A549 (cell line): ENCODE data around the gene OBSCN. TPM values are rescaled to one million over a fixed set of nuclear protein-coding genes. Genes with fewer than 3 reads are reported as not detected.

Experiments
- ATAC-seq, 2 experiments: fragments of 200-7000 bp in 1 of 2; fragments of >200 bp in 1 of 2; cut with Nextera tagmentation in 1 of 2; cut with Tn5 transposase in 1 of 2; 3 replicates each; pipeline versions ENCODE4 v1.8.0 to v1.9.1; 2018 to 2020; ENCODE audit warnings: mild to moderate bottlenecking in 1 of 2, moderate library complexity in 1 of 2
- CTCF ChIA-PET: fragments of 300-600 bp; sonication (Branson Sonifier 250); formaldehyde crosslinking; extraction: SDS; loops from one replicate; lab custom pipeline; 2021; ENCODE audit warnings: antibody characterized with exemption, inconsistent platforms; lab: Yijun Ruan, JAX
- POLR2A ChIA-PET: fragments of 350-600 bp; formaldehyde crosslinking; extraction: SDS; loops from one replicate; lab custom pipeline; 2021; ENCODE audit warnings: antibody characterized with exemption, inconsistent platforms; lab: Yijun Ruan, JAX
- DNase-seq, 2 experiments: peaks; one replicate each; pipeline versions ENCODE4 v3.0.0 to v3.0.0-alpha.2; 2011 to 2016; ENCODE audit warnings: low read depth in 1 of 2, low spot score in 1 of 2
- FAIRE-seq: peaks from 2 replicates; lab custom pipeline; 2011; peaks lifted over from hg19 to GRCh38; lab: Jason Lieb, UNC
- H3K27ac ChIP-seq, 2 experiments: fragments of >200 bp; sonication (Bioruptor Twin); formaldehyde crosslinking; 3 replicates each; pipeline ENCODE4 v1.5.1; 2016 to 2017
- H3K4me1 ChIP-seq: fragments of >200 bp; sonication (Bioruptor Twin); formaldehyde crosslinking; 3 replicates; pipeline ENCODE4 v1.6.1; 2016
- H3K4me2 ChIP-seq: fragments of >200 bp; sonication (Bioruptor Twin); formaldehyde crosslinking; 3 replicates; pipeline ENCODE4 v1.6.1; 2016
- H3K4me3 ChIP-seq: fragments of >200 bp; sonication (Bioruptor Twin); formaldehyde crosslinking; 3 replicates; pipeline ENCODE4 v1.5.1; 2016
- H3K9me3 ChIP-seq: fragments of >200 bp; sonication (Bioruptor Twin); formaldehyde crosslinking; 3 replicates; pipeline ENCODE4 v1.6.1; 2016
- BHLHE40 ChIP-seq: IDR thresholded peaks from 2 replicates; pipeline ENCODE4 v1.6.1; 2012; ENCODE audit warnings: low read depth, low read length, inconsistent platforms
- CBX2 ChIP-seq: fragments of 200-600 bp; sonication (generic); IDR thresholded peaks from 2 replicates; pipeline ENCODE4 v1.6.1; 2016; ENCODE audit warnings: low read depth, mild to moderate bottlenecking, borderline replicate concordance
- FOSL2 ChIP-seq, 2 experiments: fragments of 450-650 bp in 1 of 2; fragments of >200 bp in 1 of 2; sonication (Bioruptor Twin) in 1 of 2; formaldehyde crosslinking; IDR thresholded peaks; 2 replicates each; pipeline versions ENCODE4 v1.5.0 to v1.6.1; 2016 to 2020; ENCODE audit warnings: mild to moderate bottlenecking in 1 of 2, moderate library complexity in 1 of 2
- HDAC2 ChIP-seq: fragments of 200-600 bp; sonication (generic); IDR thresholded peaks from 2 replicates; pipeline ENCODE4 v1.6.1; 2016
- HEYL ChIP-seq: fragments of 250-450 bp; sonication (Bioruptor Pico); IDR thresholded peaks from 2 replicates; pipeline ENCODE4 v1.8.0; 2021; ENCODE audit warnings: mild to moderate bottlenecking, moderate library complexity
- HOXB13 ChIP-seq: fragments of 250-450 bp; sonication (Bioruptor Pico); IDR thresholded peaks from 2 replicates; pipeline ENCODE4 v1.5.0; 2020; ENCODE audit warnings: low read depth, mild to moderate bottlenecking, moderate library complexity
- JUNB ChIP-seq: fragments of >200 bp; sonication (Bioruptor Twin); formaldehyde crosslinking; IDR thresholded peaks from 2 replicates; pipeline ENCODE4 v1.6.1; 2016
- KDM5A ChIP-seq: fragments of 200-600 bp; sonication (generic); IDR thresholded peaks from 2 replicates; pipeline ENCODE4 v1.6.1; 2016; ENCODE audit warnings: antibody characterized with exemption, mild to moderate bottlenecking
- MAFK ChIP-seq: fragments of 450-650 bp; IDR thresholded peaks from 2 replicates; pipeline ENCODE4 v1.6.1; 2014; ENCODE audit not compliant: partially characterized antibody
- MYC ChIP-seq: IDR thresholded peaks from 2 replicates; pipeline ENCODE4 v1.6.1; 2012; ENCODE audit warnings: mild to moderate bottlenecking, inconsistent platforms, low read length, improper control_type of control experiment, borderline replicate concordance
- NPAS2 ChIP-seq: fragments of 250-450 bp; sonication (Bioruptor Pico); IDR thresholded peaks from 2 replicates; pipeline ENCODE4 v1.8.0; 2022; ENCODE audit warnings: mild to moderate bottlenecking, moderate library complexity, borderline replicate concordance
- RAD21 ChIP-seq, 2 experiments: fragments of >200 bp in 1 of 2; sonication (Bioruptor Twin) in 1 of 2; formaldehyde crosslinking in 1 of 2; IDR thresholded peaks in 1 of 2; conservative IDR thresholded peaks in 1 of 2; 2 replicates in 1 of 2; 3 replicates in 1 of 2; pipeline ENCODE4 v1.6.1; 2012 to 2018; ENCODE audit warnings: inconsistent platforms in 1 of 2
- RNF2 ChIP-seq: fragments of 200-600 bp; sonication (generic); IDR thresholded peaks from 2 replicates; pipeline ENCODE4 v1.6.1; 2016; ENCODE audit warnings: low read depth, mild to moderate bottlenecking, antibody characterized with exemption, moderate library complexity, borderline replicate concordance
- SREBF2 ChIP-seq: fragments of 450-650 bp; IDR thresholded peaks from 2 replicates; pipeline ENCODE4 v1.6.1; 2014; ENCODE audit warnings: mild to moderate bottlenecking, moderate library complexity
- TFCP2L1 ChIP-seq: fragments of 250-450 bp; sonication (Bioruptor Pico); IDR thresholded peaks from 2 replicates; pipeline ENCODE4 v1.5.0; 2021; ENCODE audit warnings: mild to moderate bottlenecking
- WGBS: methylation state at CpG from one replicate; pipeline ENCODE4 v1.1.6; 2017; ENCODE audit errors: missing lambda C conversion rate; 5-methylcytosine and 5-hydroxymethylcytosine counted together
- polyA plus RNA-seq, 4 experiments: library from polyadenylated mRNA; depleted of rRNA in 3 of 4; stranded (reverse); fragments of >200 nt; fragmentation: RNase III in 1 of 4; extraction: RNeasy Plus Mini Kit Qiagen cat#74134 plus additional on column Dnase treatment in 1 of 4; gene quantifications; 2 replicates in 3 of 4; 3 replicates in 1 of 4; pipeline ENCODE4 v1.2.3, GENCODE V29; 2011 to 2017
- TF ChIP-seq, protein P1 (sequence below): fragments of >200 bp; sonication (Bioruptor Twin); formaldehyde crosslinking; IDR thresholded peaks from 2 replicates; pipeline ENCODE4 v1.6.1; 2016
- TF ChIP-seq, protein P2 (sequence below): fragments of 450-650 bp; IDR thresholded peaks from 2 replicates; pipeline ENCODE4 v1.6.1; 2014; ENCODE audit warnings: antibody characterized with exemption
- TF ChIP-seq, protein P3 (sequence below): IDR thresholded peaks from 2 replicates; pipeline ENCODE4 v1.6.1; 2012
- TF ChIP-seq, protein P4 (sequence below): fragments of 250-450 bp; sonication (Bioruptor Pico); IDR thresholded peaks from 2 replicates; pipeline ENCODE4 v1.5.0; 2021; ENCODE audit warnings: mild to moderate bottlenecking, moderate library complexity, borderline replicate concordance

Gene OBSCN
- polyA plus RNA-seq, 2 of the 4 experiments (the other 2 are of a cell fraction): 3.1 to 6.8 TPM

DNA sequence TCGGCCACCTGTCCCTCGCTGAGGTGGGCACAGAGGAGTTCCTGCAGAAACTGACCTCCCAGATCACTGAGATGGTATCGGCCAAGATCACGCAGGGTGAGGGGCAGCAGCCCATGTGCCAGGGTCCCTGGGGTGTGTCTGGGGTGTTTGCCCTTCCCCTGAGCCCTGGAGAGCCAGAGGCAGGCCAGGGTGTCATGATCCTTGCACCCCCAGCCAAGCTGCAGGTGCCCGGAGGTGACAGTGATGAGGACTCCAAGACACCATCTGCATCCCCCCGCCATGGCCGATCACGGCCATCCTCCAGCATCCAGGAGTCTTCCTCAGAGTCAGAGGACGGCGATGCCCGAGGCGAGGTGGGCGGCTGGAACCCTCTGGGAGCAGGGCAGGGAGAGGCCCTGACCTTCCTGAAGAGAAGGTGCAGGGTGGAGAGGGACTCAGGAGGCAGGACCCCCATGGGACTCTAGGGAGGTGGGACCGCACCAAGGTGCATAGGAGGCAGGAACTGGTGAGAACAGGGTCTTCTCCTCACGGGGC lies 129.3 kb downstream of the OBSCN start:
- no peak for FAIRE-seq
- Histone ChIP-seq H3K9me3 (no peaks in the 10 kb centered on the region), H3K27ac (no peak overlapping the region), H3K4me2 (no peak overlapping the region), H3K4me3 (no peak overlapping the region), H3K4me1 (no peaks in the 10 kb centered on the region)
- CTCF ChIA-PET: no interaction called here
- 78% methylated on average over 7 of the region's 15 CpGs for WGBS
- POLR2A ChIA-PET: no interaction called here
- ATAC-seq: no peak
- no peak for TF ChIP-seq BHLHE40
- TF ChIP-seq NPAS2 (CRISPR knock-in tag): no peak
- TF ChIP-seq HEYL (CRISPR knock-in tag): no peak
- TF ChIP-seq HOXB13 (CRISPR knock-in tag): no peak
- no peak for DNase-seq

DNA sequence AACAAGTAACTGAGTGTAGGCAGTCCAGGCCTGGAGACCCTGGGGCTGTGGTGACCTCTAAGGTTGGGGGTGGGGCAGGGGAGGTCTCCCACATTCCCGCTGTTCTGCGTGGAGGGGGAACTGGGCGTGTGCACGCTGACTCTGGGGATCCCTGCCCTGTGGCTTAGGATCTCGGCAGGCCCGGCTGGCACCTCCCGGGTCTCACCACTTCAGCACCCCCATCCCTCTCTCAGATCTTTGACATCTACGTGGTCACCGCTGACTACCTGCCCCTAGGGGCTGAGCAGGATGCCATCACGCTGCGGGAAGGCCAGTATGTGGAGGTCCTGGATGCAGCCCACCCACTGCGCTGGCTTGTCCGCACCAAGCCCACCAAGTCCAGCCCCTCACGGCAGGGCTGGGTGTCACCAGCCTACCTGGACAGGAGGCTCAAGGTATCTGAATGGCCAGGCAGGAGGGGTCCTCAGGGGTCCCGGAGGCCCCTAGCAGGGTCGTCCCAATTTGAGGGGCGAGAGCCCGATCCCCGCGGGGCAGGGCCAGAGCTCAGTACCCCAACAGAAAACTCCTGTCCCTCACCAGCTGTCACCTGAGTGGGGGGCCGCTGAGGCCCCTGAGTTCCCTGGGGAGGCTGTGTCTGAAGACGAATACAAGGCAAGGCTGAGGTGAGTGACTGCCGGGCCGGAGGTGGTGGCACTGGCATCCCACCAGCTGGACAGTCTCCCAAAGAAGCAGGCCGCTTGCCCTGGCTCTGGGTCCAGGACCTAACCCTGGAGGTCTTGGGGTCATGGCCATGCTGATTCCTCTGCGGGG lies 130.1 kb downstream of the OBSCN start:
- no peak for DNase-seq
- CTCF ChIA-PET: no interaction called here
- TF ChIP-seq CBX2: no peak
- TF ChIP-seq, protein P1, sequence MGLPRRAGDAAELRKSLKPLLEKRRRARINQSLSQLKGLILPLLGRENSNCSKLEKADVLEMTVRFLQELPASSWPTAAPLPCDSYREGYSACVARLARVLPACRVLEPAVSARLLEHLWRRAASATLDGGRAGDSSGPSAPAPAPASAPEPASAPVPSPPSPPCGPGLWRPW: no peak
- TF ChIP-seq HDAC2: no peak
- TF ChIP-seq KDM5A: no peak
- TF ChIP-seq SREBF2: no peak
- no peak for TF ChIP-seq JUNB
- TF ChIP-seq, protein P2, sequence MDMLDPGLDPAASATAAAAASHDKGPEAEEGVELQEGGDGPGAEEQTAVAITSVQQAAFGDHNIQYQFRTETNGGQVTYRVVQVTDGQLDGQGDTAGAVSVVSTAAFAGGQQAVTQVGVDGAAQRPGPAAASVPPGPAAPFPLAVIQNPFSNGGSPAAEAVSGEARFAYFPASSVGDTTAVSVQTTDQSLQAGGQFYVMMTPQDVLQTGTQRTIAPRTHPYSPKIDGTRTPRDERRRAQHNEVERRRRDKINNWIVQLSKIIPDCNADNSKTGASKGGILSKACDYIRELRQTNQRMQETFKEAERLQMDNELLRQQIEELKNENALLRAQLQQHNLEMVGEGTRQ: no peak
- POLR2A ChIA-PET: no interaction called here
- Histone ChIP-seq H3K4me2 (no peak overlapping the region), H3K4me3 (no peak overlapping the region), H3K9me3 (no peaks in the 10 kb centered on the region), H3K27ac (no peak overlapping the region), H3K4me1 (no peaks in the 10 kb centered on the region)
- no peak for ATAC-seq
- WGBS: 84% methylated on average over 13 of the region's 26 CpGs
- FAIRE-seq: no peak

DNA sequence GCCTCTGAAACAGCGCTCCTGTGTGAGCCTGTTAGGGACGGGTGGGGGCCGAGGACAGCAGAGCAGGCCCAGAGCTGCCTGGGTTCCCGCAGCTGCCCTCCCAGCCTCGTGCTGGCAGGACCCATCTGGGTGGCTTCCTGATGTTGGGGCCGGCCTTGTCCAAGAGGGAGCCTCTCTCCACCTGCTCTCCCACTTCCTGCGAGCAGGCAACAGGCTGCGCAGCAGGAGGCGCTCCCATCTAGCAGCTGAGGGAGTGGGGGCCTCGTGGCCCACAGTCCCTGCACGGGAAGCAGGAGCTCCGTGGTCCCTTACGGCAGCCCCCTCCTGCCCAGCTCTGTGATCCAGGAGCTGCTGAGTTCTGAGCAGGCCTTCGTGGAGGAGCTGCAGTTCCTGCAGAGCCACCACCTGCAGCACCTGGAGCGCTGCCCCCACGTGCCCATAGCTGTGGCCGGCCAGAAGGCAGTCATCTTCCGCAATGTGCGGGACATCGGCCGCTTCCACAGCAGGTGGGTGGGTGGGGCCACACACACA lies 130.7 kb downstream of the OBSCN start:
- Histone ChIP-seq H3K27ac (no peak overlapping the region), H3K4me1 (no peaks in the 10 kb centered on the region), H3K9me3 (no peaks in the 10 kb centered on the region; the same call in 2 of the 3 replicates), H3K4me3 (no peak overlapping the region), H3K4me2 (no peak overlapping the region)
- POLR2A ChIA-PET: no interaction called here
- ATAC-seq (no peak; a peak in 1 of 6 replicates), DNase-seq (no peak), FAIRE-seq (no peak)
- CTCF ChIA-PET: no interaction called here
- TF ChIP-seq JUNB (no peak), RNF2 (no peak), KDM5A (no peak), RAD21 (conservative IDR thresholded peaks at IDR 0.05 in 1 of 2, IDR thresholded peaks at IDR 0.05 in 1 of 2) (no peak), TFCP2L1 (CRISPR knock-in tag) (no peak), MYC (no peak), FOSL2 (IDR thresholded peaks at IDR 0.05) (no peak), FOSL2 (CRISPR knock-in tag; IDR thresholded peaks at IDR 0.05) (no peak), MAFK (no peak), SREBF2 (no peak)
- TF ChIP-seq, protein P3, sequence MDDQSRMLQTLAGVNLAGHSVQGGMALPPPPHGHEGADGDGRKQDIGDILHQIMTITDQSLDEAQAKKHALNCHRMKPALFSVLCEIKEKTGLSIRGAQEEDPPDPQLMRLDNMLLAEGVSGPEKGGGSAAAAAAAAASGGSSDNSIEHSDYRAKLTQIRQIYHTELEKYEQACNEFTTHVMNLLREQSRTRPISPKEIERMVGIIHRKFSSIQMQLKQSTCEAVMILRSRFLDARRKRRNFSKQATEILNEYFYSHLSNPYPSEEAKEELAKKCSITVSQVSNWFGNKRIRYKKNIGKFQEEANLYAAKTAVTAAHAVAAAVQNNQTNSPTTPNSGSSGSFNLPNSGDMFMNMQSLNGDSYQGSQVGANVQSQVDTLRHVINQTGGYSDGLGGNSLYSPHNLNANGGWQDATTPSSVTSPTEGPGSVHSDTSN: no peak
- TF ChIP-seq, protein P4, sequence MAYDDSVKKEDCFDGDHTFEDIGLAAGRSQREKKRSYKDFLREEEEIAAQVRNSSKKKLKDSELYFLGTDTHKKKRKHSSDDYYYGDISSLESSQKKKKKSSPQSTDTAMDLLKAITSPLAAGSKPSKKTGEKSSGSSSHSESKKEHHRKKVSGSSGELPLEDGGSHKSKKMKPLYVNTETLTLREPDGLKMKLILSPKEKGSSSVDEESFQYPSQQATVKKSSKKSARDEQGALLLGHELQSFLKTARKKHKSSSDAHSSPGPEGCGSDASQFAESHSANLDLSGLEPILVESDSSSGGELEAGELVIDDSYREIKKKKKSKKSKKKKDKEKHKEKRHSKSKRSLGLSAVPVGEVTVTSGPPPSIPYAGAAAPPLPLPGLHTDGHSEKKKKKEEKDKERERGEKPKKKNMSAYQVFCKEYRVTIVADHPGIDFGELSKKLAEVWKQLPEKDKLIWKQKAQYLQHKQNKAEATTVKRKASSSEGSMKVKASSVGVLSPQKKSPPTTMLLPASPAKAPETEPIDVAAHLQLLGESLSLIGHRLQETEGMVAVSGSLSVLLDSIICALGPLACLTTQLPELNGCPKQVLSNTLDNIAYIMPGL (CRISPR knock-in tag): no peak
- WGBS: 75% methylated on average over 4 of the region's 21 CpGs
